Limb (tissue), 2 donors: ENCODE measurements around the gene GPR18.

Experiments
- DNase-seq, 2 donors: peaks; one replicate each; pipeline ENCODE4 v3.0.0-alpha.2; 2016; ENCODE audit errors: extremely low spot score in 2 of 2

Gene GPR18

GRCh38 chr13:99293178-99293577 lies 35.0 kb upstream of the GPR18 start:
- DNase-seq = no peak

DNA sequence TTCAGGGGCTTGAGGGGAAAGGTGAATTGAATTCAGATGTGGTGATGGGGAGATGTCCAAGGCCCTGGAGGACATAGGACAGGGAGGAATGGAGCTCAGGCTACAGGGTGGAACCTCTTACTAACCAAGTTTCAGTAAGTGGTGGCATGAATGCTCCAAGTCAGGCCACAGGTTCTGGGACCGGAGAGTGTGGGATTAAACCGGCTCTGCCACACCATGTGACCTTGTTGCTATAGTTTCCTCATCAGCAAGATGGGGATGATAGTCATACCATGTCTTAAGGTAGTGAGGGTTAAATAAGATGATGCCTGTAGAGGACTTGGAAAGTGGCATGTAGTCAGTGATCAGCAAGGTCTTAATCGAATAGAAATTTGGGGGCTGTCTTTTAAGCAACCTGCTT lies 32.7 kb upstream of the GPR18 start:
- DNase-seq = no peak

GRCh38 chr13:99289674-99290337 lies 31.6 kb upstream of the GPR18 start:
- DNase-seq = no peak

- no peak for DNase-seq
Measured at GRCh38 chr13:99289271-99289670, 31.1 kb upstream of the GPR18 start.

DNA sequence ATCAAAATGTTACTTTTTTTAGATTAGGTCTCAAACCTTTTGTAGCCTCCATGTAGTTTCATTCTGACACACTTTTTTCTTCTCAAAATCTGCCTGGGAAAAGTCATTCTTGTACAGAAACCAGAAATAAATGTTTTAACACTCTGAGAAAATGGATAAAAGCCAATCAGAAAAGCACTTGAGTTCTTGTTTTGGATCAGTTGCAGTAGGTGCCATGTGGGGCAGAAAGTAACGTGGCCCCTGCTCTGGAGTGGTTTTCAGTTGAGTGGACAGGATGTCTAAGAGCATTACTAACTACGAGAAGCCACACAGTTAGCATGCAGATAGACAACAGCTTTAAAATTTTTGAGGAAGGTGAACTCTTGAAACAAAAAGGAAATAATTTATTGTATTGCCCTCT lies 29.9 kb upstream of the GPR18 start:
- DNase-seq = no peak

- DNase-seq = no peak
Measured at GRCh38 chr13:99287551-99287950, 29.4 kb upstream of the GPR18 start.

DNA sequence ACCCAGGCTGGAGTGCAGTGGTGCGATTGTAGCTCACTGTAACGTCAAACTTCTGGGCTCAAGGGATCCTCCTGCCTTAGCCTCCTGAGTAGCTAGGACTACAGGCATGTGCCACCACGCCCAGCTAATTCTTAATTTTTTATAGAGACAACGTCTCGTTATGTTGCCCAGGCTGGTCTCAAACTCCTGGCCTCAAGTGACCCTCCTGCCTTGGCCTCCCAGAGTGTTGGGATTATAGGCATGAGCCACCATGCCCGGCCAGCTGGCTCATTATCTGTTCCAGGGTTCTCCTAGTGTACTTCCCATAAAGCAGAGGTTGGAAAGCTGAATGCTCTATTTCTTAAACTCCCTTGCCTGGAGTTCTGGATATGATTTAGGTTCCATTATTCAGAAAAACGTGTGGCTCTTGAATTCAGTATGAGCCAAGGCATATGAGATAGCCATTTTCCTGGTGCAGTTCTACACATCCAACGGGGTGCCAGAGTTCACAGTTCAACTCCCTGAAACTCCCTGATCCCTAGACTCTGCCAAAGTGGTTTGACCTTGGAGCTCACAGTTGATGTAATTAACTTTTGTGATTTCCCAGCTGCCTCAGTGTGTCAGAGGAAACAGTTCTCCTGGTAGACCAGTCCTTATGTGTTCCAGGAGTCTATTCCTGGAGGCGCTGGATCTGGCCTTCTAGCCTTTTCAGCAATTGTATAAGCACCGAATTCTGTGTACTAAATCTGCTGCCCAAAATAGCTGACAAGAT lies 27.4 kb upstream of the GPR18 start:
- no peak for DNase-seq

DNA sequence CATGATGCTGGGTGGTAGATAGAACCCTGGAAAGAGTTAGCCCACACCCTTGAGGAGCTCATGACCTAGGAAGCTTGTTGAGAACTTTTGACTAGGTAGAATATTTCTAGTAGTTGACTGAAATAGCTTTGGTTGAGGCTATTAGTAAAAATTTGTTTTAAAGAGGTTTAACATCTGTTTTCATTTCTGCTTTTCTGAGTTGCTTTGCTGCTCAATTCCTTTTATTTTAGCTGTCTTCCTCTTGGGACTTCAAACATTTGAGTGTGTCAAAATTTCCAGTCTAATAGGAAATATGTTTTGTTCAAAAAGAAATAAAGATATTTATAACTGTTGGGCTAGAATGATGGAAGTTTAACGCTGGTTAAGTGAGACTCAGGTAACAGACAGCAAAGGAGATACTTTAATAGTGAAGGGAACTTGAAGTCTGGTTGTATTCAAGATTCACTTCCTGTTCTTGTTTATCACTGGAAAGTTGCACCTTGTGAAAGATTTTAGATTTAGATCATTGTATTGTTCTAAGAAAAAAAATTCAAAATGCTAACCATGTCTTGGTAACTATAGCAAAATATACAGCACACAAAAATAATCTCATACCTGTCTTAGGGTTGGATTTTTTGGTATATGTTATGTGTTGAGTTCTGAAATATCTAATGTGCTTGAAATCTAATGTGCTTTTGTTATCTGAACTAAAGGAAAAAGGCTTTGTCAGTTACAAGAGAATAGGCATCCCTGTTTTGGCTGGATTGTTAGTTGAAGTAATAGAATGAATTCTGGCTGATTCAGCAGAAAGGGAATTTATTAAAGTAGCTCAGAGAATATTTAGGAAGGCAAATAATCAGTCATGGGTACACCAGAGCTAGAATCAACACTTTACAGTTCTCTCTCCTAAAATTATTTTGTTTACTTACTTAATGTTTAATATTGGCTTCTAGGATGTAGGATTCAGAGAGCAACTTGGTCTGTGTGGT lies 24.4 kb upstream of the GPR18 start:
- DNase-seq = no peak

GRCh38 chr13:99281811-99282263 lies 23.7 kb upstream of the GPR18 start:
- no peak for DNase-seq

DNA sequence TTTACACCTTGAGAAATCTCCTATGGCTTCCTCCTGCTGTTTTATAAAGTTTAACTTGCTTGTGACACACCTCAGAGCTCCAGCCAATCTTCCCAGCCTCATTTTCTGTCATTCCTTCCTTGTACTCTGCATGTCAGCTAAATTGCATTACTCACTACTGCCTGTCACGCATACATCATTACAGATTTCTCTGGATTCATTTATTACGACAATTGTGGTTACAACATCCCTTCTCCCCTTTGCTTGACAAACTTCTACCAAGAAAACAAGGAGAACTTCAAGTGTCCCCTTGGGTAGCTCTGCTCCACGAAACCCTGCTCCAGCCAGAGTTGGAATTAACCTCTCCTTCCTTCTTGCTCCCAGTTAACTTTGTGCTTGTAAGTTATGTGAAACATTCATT lies 22.0 kb upstream of the GPR18 start:
- no peak for DNase-seq

- DNase-seq = no peak
Measured at GRCh38 chr13:99279637-99280036, 21.5 kb upstream of the GPR18 start.

DNA sequence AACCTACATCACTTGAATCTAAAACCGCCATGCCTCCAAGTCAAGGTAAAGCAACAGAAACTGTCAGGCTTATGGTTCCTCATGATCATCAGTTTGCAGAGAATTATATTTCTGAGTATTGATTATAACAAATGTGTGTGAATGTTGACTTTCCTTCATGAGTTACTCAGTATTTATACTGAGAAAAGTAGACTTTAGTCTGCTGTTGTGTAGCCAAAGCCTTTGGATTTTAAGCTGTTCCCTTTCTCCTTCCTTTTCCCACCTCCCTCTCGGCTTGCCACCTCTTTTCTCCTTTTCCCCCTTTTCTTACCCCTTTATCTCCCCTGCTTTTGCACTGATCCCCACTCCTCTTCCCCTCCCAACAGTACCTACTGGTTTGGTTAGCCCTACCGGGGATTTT lies 20.7 kb upstream of the GPR18 start:
- no peak for DNase-seq

DNA sequence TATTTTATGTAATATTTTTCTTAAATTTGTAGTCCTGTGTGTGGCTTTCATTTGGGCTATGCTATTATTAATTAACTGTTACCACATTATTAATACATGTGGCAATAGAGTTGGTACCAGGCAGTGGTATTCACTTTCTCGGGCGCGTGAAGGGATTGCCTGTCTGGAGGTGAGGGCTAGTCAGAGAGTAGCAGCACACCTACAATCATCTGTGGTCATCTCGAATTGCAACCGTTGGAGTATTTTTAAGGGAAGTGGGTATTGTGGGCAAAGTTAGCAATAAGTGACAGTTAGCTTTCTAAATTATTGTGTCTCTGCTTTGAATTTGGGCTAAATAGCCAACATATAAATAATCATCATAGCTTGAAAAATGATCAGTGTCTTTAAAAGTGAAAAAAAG lies 20.0 kb upstream of the GPR18 start:
- DNase-seq = no peak

GRCh38 chr13:99277629-99278028 lies 19.4 kb upstream of the GPR18 start:
- DNase-seq = no peak

DNA sequence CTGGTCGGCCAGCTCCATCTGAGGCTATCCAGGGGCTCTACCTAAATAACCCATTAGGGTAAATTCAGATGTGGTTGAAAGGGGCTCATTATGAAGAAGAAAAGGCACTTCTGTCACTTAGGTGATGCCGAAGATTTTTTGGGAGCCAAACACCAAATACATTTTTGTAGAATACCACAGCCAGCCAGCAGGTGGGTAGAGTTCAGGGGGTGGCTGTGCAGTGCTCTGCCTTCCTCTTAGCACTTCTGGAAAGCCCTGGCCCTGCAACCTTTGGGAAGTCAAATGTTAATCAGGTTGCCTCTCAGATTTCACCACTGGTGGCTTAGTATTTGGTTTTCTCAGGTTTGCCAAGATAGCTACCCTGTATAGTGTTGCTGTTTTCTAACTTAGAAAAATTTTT lies 18.5 kb upstream of the GPR18 start:
- DNase-seq = no peak

DNA sequence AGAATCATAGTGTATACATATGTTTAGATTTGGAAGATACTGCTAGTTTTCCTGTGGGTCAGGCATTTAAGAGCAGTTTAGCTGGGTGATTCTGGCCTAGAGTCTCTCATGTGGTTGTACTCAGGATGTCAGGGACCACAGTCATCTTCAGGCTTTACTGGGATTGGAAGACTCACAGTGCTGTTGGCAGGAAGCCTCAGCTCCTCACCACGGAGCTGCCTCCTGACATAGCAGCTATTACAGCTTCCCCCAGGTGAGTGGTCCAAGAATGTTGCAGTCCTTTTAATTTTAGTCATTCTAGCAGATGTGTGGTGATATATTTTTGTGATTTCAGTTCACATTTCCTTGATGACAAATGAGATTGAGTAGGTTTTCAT lies 16.9 kb upstream of the GPR18 start:
- DNase-seq = no peak

GRCh38 chr13:99273128-99273527 lies 14.9 kb upstream of the GPR18 start:
- no peak for DNase-seq

DNA sequence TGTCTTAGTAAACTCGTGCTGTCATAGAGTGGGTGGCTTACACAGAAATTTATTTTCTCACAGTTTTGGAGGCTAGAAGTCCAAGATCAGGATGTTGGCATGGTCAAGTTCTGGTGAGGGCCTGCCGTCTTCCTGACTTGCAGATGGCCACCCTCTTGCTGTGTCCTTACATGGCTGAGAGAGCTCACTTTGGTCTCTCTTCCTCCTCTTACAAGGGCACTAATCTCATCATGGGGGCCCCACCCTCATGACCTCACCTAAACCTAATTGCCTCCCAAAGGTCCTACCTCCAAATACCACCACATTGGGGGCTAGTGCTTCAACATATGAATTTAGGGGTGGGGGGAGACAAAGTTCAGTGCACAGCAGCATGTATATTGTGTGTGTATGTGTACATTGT lies 14.3 kb upstream of the GPR18 start:
- DNase-seq = no peak

GRCh38 chr13:99271249-99271648 lies 13.1 kb upstream of the GPR18 start:
- DNase-seq = no peak

- no peak for DNase-seq
Measured at GRCh38 chr13:99270518-99270917, 12.3 kb upstream of the GPR18 start.

DNA sequence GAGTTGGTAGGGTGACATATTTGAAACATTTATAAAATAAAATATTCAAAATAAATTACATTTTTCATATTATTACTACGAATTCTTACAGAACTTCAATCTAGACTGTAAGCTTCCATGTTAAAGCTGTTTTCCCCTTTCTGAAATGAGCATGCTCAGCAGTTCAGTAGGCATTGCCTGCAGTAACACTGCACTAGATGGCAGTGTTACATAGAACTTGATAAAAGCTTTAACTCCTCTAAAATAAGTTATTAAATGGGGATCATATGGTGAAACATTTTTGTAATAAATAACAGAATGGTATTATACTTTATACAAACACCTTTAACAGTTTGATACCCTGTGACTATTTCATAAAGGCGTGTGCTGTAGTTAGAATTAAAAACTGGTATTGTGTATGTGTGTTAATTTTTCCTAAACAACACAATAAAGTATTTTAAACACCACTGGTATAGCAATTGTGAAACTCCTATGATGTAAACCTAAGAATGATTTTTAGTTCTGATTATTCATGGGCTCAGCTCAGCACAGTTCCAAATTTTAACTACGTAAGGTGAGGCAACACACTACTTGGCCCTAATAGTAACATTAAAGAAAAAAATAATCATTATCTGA lies 11.6 kb upstream of the GPR18 start:
- DNase-seq = peak in 1 of 2 donors; percentile 64

- no peak for DNase-seq
Measured at GRCh38 chr13:99268822-99269221, 10.6 kb upstream of the GPR18 start.
